Measurements from ENCODE around the gene LEFTY1. TPM values are rescaled to one million over a fixed set of nuclear protein-coding genes. Genes with fewer than 3 reads are reported as not detected.

The LEFTY1 gene
- total RNA-seq, 1 experiment from 2014 or later: 0.64 TPM

DNA sequence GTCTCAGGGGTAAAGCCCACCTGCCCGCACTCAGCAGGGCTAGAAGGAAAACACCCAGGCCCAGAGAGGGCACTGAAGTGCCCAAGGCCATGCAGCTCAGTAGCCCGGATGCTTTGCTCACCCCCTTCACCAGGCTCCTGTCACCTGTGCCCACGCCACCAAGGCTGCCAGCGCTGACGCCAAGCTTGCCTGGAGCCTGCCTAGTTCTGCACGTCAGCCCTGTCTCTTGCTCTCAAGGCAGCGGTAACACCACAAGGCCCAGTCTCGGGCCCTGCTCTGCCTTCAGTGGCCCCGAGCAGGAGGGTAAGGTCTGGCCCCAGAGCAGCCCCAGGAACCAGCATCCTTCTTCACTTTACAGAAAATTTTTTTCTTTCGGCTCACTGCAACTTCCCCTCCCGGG lies 14.5 kb downstream of the LEFTY1 start:
- Histone ChIP-seq H3K79me2 (ENCODE audit: insufficient read depth, low read length) (no peaks in the 10 kb centered on the region), H3K9me3 (ENCODE audit: control insufficient read depth in 1 of 2, insufficient read depth in 1 of 2, low read depth in 1 of 2, low read length in 2 of 2) (no peaks in the 10 kb centered on the region), H4K20me1 (ENCODE audit: insufficient read depth) (no peaks in the 10 kb centered on the region), H3K9ac (ENCODE audit: low read length) (peak overlapping the region; percentile 62; the same call in 1 of the 2 replicates), H3K36me3 (ENCODE audit: control insufficient read depth in 1 of 2, insufficient read depth in 2 of 2, low read length in 2 of 2) (peaks cover under 1 to 18% of the 10 kb centered on the region in 2 experiments; a peak in 2 of 4 replicates), H2AFZ (ENCODE audit: low read depth, low read length, poor library complexity, severe bottlenecking) (no peak overlapping the region), H3K9me2 (ENCODE audit: insufficient read depth) (no peaks in the 10 kb centered on the region), H3K4me2 (ENCODE audit: low read length) (peak overlapping the region; percentile 89), H3K27ac (ENCODE audit: low read depth, low read length) (peak overlapping the region; percentile 91), H3K4me3 (replicated peaks in 1 of 2; ENCODE audit: low read depth in 1 of 2, low read length in 2 of 2) (no peak overlapping the region), H3K27me3 (ENCODE audit: insufficient read depth, low read length) (no peaks in the 10 kb centered on the region), H3K4me1 (ENCODE audit: control insufficient read depth in 1 of 2, insufficient read depth in 2 of 2, low read length in 2 of 2) (peaks cover 62 to 77% of the 10 kb centered on the region in 2 experiments)
- CTCF ChIA-PET: no interaction called here
- no TSS peak for BruUV-seq (replicated peaks)
- DNase-seq (ENCODE audit: low read depth, low spot score): no peak
- TF ChIP-seq ZFX (IDR thresholded peaks at IDR 0.05) (no peak), POLR2A (IDR thresholded peaks at IDR 0.05; ENCODE audit: borderline replicate concordance, extremely low read depth, insufficient read depth, insufficient read length) (no peak), YY1 (IDR thresholded peaks at IDR 0.05; ENCODE audit: extremely low read depth, insufficient replicate concordance, low read depth, low read length) (no peak), RAD21 (IDR thresholded peaks at IDR 0.05; ENCODE audit: low read depth) (no peak), SIN3A (IDR thresholded peaks at IDR 0.05; ENCODE audit: low read depth) (no peak), POLR2AphosphoS5 (IDR thresholded peaks at IDR 0.05; ENCODE audit: low read depth, low read length) (no peak), EGR1 (IDR thresholded peaks at IDR 0.05; ENCODE audit: low read depth) (no peak), TCF7L2 (IDR thresholded peaks at IDR 0.05; ENCODE audit: borderline replicate concordance, extremely low read depth, insufficient read depth, insufficient read length) (no peak), SP1 (IDR thresholded peaks at IDR 0.05; ENCODE audit: low read depth) (no peak)
- TF ChIP-seq, protein P1, sequence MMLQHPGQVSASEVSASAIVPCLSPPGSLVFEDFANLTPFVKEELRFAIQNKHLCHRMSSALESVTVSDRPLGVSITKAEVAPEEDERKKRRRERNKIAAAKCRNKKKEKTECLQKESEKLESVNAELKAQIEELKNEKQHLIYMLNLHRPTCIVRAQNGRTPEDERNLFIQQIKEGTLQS (IDR thresholded peaks at IDR 0.05): no peak
- TF ChIP-seq, protein P2, sequence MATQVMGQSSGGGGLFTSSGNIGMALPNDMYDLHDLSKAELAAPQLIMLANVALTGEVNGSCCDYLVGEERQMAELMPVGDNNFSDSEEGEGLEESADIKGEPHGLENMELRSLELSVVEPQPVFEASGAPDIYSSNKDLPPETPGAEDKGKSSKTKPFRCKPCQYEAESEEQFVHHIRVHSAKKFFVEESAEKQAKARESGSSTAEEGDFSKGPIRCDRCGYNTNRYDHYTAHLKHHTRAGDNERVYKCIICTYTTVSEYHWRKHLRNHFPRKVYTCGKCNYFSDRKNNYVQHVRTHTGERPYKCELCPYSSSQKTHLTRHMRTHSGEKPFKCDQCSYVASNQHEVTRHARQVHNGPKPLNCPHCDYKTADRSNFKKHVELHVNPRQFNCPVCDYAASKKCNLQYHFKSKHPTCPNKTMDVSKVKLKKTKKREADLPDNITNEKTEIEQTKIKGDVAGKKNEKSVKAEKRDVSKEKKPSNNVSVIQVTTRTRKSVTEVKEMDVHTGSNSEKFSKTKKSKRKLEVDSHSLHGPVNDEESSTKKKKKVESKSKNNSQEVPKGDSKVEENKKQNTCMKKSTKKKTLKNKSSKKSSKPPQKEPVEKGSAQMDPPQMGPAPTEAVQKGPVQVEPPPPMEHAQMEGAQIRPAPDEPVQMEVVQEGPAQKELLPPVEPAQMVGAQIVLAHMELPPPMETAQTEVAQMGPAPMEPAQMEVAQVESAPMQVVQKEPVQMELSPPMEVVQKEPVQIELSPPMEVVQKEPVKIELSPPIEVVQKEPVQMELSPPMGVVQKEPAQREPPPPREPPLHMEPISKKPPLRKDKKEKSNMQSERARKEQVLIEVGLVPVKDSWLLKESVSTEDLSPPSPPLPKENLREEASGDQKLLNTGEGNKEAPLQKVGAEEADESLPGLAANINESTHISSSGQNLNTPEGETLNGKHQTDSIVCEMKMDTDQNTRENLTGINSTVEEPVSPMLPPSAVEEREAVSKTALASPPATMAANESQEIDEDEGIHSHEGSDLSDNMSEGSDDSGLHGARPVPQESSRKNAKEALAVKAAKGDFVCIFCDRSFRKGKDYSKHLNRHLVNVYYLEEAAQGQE (IDR thresholded peaks at IDR 0.05; ENCODE audit: low read depth): no peak
- RAD21 ChIA-PET (ENCODE audit: low non-redundant PET in 1 of 2, low total read pairs in 2 of 2, uncharacterized antibody in 2 of 2, unreplicated experiment in 2 of 2): no interaction called here
- no peak for ATAC-seq
- POLR2A ChIA-PET: no interaction called here
- intact Hi-C loops (cut with micrococcal nuclease): no loop called here

All from HCT116 (cell line).